Measurements from ENCODE around the gene MUC4. TPM values are rescaled to one million over a fixed set of nuclear protein-coding genes. Genes with fewer than 3 reads are reported as not detected.

MUC4 gene
- total RNA-seq, 6 experiments from 2014 or later: not detected

GRCh38 chr3:195761123-195761566, 50.6 kb downstream of the MUC4 start:
- no peak for DNase-seq
- Mint-ChIP-seq H3K4me1 (ENCODE audit: low read depth) (no peaks in the 10 kb centered on the region; the same call in 1 of the 2 replicates), H3K9me3 (peaks cover 3% of the 10 kb centered on the region; the same call in 1 of the 2 replicates), H3K36me3 (ENCODE audit: low read depth) (no peaks in the 10 kb centered on the region), H3K27ac (no peak overlapping the region), H3K27me3 (ENCODE audit: insufficient read depth) (peaks cover 45% of the 10 kb centered on the region), H3K4me3 (no peak overlapping the region)
- TF ChIP-seq CTCF (IDR thresholded peaks at IDR 0.05): no peak

GRCh38 chr3:195760345-195761122, 51.2 kb downstream of the MUC4 start:
- Mint-ChIP-seq H3K36me3 (ENCODE audit: low read depth) (no peaks in the 10 kb centered on the region), H3K9me3 (peaks cover 3% of the 10 kb centered on the region; the same call in 1 of the 2 replicates), H3K27me3 (ENCODE audit: insufficient read depth) (peaks cover 47% of the 10 kb centered on the region), H3K4me1 (ENCODE audit: low read depth) (no peaks in the 10 kb centered on the region; the same call in 1 of the 2 replicates), H3K4me3 (no peak overlapping the region), H3K27ac (no peak overlapping the region)
- DNase-seq: no peak
- no peak for TF ChIP-seq CTCF (IDR thresholded peaks at IDR 0.05)

DNA sequence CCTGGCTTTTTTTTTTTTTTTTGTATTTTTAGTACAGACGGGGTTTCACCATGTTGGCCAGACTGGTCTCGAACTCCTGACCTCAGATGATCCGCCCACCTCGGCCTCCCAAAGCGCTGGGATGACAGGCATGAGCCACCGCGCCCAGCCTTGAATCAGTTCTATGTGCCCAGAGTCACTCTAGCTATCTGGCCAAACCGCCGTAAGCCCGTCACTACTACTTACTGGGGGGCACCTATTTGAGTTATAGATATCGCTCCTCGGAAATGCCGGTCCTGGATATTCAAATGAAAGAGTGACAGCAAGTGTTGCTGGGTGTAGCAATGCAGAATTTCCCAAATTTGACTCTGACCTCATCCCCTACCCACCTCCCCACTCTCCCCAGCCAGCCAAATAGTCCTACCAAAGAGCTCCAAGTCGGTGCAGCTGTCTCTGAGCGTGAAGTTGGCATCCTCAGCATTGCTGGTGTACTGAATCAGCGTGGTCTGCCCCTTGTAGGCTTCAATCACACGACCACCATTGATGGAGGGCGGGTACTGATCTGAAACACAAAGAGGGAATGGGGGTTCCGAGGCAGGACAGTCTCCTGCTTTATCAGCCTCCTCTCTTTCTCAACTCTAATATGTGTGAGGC, 52.9 kb downstream of the MUC4 start:
- no peaks in the 10 kb centered on the region for H3K36me3 Mint-ChIP-seq (ENCODE audit: low read depth)
- no peak for TF ChIP-seq CTCF (IDR thresholded peaks at IDR 0.05)
- no peaks in the 10 kb centered on the region; the same call in 1 of the 2 replicates for H3K4me1 Mint-ChIP-seq (ENCODE audit: low read depth)
- H3K4me3 Mint-ChIP-seq: no peak overlapping the region
- H3K9me3 Mint-ChIP-seq: no peaks in the 10 kb centered on the region
- no peak overlapping the region for H3K27ac Mint-ChIP-seq
- no peak for DNase-seq
- H3K27me3 Mint-ChIP-seq (ENCODE audit: insufficient read depth): peaks cover 43% of the 10 kb centered on the region

DNA sequence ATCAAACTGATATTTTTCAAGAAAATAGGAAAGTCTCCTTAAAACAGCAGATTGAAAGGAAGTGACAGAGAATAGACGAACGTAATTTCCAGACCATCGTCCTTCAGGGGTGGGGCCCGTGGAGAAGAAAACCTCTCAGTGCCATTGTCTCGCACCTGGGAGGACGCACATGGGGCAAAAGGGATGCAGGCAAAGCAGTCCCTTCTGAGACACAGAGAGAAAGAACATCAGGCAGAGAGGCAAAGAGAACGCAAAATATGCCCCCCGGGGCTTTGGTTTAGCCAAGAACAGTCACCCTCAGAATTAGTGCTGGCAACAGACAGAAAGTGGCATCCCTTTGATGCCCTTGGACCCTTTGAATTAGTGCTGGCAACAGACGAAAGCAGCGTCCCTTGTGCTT, 53.9 kb downstream of the MUC4 start:
- H3K9me3 Mint-ChIP-seq: no peaks in the 10 kb centered on the region
- DNase-seq: no peak
- peaks cover 48% of the 10 kb centered on the region for H3K27me3 Mint-ChIP-seq (ENCODE audit: insufficient read depth)
- H3K36me3 Mint-ChIP-seq (ENCODE audit: low read depth): no peaks in the 10 kb centered on the region
- no peak overlapping the region for H3K4me3 Mint-ChIP-seq
- no peak for TF ChIP-seq CTCF (IDR thresholded peaks at IDR 0.05)
- H3K27ac Mint-ChIP-seq: no peak overlapping the region
- H3K4me1 Mint-ChIP-seq (ENCODE audit: low read depth): no peaks in the 10 kb centered on the region; the same call in 1 of the 2 replicates

GRCh38 chr3:195757438-195757770, 54.3 kb downstream of the MUC4 start:
- DNase-seq: no peak
- no peak overlapping the region for H3K4me3 Mint-ChIP-seq
- no peaks in the 10 kb centered on the region; the same call in 1 of the 2 replicates for H3K4me1 Mint-ChIP-seq (ENCODE audit: low read depth)
- H3K9me3 Mint-ChIP-seq: no peaks in the 10 kb centered on the region
- no peak overlapping the region for H3K27ac Mint-ChIP-seq
- no peak for TF ChIP-seq CTCF (IDR thresholded peaks at IDR 0.05)
- H3K27me3 Mint-ChIP-seq (ENCODE audit: insufficient read depth): peaks cover 48% of the 10 kb centered on the region
- no peaks in the 10 kb centered on the region for H3K36me3 Mint-ChIP-seq (ENCODE audit: low read depth)
